ENCODE results near the gene TRIAP1. TPM values are rescaled to one million over a fixed set of nuclear protein-coding genes. Genes with fewer than 3 reads are reported as not detected.

Gene TRIAP1
- total RNA-seq, 4 donors from 2014 or later = 14.4 to 33.7 (median 28.0) TPM

DNA sequence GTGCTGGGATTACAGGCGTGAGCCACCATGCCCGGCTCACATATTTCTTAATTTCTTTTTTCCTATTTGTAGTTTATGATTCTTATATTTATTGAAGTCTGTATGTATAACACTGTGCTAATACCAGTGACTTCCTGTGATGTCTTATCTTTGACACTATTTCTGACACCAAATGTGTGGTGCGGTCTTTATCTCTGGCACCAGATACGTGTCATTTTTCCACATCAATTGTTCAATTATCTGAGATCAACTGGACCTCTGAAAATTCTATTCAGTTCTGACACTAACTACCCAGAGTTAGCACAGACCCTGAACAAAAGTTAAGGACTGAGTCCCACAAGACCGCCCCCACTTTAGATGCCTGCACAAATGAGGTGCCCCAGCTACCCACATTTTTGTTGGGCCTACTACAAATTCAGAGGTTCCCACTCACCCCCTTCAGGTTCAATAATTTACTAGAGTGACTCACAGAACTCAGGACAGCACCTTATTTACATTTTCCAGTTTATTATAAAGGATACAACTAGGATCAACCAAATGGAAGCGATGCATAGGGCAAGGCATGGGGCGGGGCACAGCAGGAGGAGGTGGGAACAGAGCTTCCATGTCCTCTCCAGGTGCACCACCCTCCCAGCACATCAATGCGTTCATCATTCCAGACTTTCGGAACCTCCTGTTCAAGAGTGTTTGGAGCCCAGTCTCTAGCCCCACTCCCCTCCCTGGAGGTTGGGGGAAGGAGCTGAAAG is 35.0 kb upstream of the TRIAP1 start:
- TF ChIP-seq, protein P1, sequence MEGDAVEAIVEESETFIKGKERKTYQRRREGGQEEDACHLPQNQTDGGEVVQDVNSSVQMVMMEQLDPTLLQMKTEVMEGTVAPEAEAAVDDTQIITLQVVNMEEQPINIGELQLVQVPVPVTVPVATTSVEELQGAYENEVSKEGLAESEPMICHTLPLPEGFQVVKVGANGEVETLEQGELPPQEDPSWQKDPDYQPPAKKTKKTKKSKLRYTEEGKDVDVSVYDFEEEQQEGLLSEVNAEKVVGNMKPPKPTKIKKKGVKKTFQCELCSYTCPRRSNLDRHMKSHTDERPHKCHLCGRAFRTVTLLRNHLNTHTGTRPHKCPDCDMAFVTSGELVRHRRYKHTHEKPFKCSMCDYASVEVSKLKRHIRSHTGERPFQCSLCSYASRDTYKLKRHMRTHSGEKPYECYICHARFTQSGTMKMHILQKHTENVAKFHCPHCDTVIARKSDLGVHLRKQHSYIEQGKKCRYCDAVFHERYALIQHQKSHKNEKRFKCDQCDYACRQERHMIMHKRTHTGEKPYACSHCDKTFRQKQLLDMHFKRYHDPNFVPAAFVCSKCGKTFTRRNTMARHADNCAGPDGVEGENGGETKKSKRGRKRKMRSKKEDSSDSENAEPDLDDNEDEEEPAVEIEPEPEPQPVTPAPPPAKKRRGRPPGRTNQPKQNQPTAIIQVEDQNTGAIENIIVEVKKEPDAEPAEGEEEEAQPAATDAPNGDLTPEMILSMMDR (IDR thresholded peaks at IDR 0.05 in 4 of 5, conservative IDR thresholded peaks at IDR 0.05 in 1 of 5) = no peak
- TF ChIP-seq POLR2A (IDR thresholded peaks at IDR 0.05) = no peak
- H3K27ac ChIP-seq = no peak overlapping the region
- ATAC-seq (no peak), DNase-seq (no peak)
- in situ Hi-C loops (cut with MboI; ENCODE audit: low sequenced_read_pairs in 4 of 4) = no loop called here
- no peaks in the 10 kb centered on the region for H3K9me3 ChIP-seq
- no peaks in the 10 kb centered on the region for H3K4me1 ChIP-seq
- no peak overlapping the region for H3K4me3 ChIP-seq
- no peaks in the 10 kb centered on the region for H3K27me3 ChIP-seq
- H3K36me3 ChIP-seq = no peaks in the 10 kb centered on the region
- intact Hi-C loops (cut with DNase I; ENCODE audit: low total_unique reads) = no loop called here

DNA sequence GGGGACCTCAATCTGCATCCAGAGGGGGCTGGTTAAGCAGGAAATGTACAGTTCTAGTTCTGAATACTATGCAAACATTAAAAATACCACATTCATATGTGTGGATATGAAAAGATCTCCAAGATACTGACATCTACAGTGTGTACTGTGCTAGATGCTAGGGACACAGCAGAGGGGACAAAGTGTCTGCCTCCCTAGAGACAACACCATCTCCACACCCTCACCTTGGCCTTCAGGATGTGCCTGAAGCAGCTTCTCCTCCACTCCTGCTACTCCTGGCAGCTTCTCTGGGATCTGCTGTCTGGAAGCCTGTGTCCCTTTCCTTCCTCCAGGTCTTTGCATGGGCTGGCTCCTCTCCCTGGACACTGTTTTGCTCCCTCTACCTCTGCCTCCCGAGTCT is 34.0 kb upstream of the TRIAP1 start:
- no peak for DNase-seq
- ATAC-seq = no peak
- intact Hi-C loops (cut with DNase I; ENCODE audit: low total_unique reads) (no loop called here), in situ Hi-C loops (cut with MboI; ENCODE audit: low sequenced_read_pairs in 4 of 4) (no loop called here)
- no peaks in the 10 kb centered on the region for H3K4me1 ChIP-seq
- H3K27me3 ChIP-seq = no peaks in the 10 kb centered on the region
- H3K9me3 ChIP-seq = no peaks in the 10 kb centered on the region
- H3K36me3 ChIP-seq = no peaks in the 10 kb centered on the region
- no peak overlapping the region for H3K27ac ChIP-seq
- TF ChIP-seq, protein P1 (IDR thresholded peaks at IDR 0.05 in 4 of 5, conservative IDR thresholded peaks at IDR 0.05 in 1 of 5) = no peak
- TF ChIP-seq POLR2A (IDR thresholded peaks at IDR 0.05) = no peak
- H3K4me3 ChIP-seq = no peak overlapping the region

DNA sequence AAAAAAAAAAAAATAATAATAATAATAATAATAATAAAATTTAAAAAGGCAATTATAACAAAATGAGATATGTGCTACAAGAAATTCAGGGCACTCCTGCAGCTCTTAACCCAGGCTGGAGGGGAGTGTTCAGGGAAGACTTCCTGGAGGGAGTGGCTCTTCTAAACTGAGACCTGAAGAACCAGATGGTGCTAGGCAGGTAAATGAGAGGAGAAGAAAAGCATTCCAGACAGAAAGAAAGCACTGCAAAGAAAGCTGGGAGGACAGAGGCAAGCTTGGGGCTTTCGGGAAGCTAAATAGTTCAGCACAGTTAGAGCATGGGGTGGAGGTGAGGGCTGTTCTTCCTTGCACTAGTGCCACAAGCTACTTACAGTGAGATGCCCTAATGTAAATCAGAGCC is 33.3 kb upstream of the TRIAP1 start:
- no peak for TF ChIP-seq POLR2A (IDR thresholded peaks at IDR 0.05)
- TF ChIP-seq, protein P1 (IDR thresholded peaks at IDR 0.05 in 4 of 5, conservative IDR thresholded peaks at IDR 0.05 in 1 of 5) = no peak
- Histone ChIP-seq H3K27me3 (no peaks in the 10 kb centered on the region), H3K36me3 (no peaks in the 10 kb centered on the region), H3K4me1 (no peaks in the 10 kb centered on the region), H3K9me3 (no peaks in the 10 kb centered on the region), H3K27ac (no peak overlapping the region), H3K4me3 (no peak overlapping the region)
- DNase-seq (no peak), ATAC-seq (no peak)
- in situ Hi-C loops (cut with MboI; ENCODE audit: low sequenced_read_pairs in 4 of 4) = no loop called here
- intact Hi-C loops (cut with DNase I; ENCODE audit: low total_unique reads) = no loop called here

DNA sequence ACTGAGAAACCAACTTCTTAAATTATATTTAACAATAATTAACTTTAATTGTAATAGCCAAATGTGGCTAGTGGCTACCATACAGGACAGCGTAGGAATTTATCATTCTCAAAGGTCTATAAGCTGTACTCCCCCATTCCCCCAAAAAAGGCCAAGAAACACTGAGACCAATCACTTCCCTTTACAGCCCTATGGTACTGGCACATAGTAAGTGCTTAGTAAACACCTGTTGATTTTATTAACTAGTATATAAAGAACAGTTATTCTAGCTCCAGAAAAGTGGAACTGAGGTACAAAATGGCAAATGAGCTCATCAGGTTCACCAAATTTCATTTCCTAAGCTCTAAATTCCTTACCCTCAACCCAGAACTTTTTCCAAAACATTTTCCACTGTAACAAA is 29.5 kb upstream of the TRIAP1 start:
- H3K4me3 ChIP-seq = no peak overlapping the region
- intact Hi-C loops (cut with DNase I; ENCODE audit: low total_unique reads) = no loop called here
- H3K27ac ChIP-seq = no peak overlapping the region
- in situ Hi-C loops (cut with MboI; ENCODE audit: low sequenced_read_pairs in 4 of 4) = no loop called here
- H3K9me3 ChIP-seq = no peaks in the 10 kb centered on the region
- ATAC-seq (no peak), DNase-seq (no peak)
- H3K27me3 ChIP-seq = no peaks in the 10 kb centered on the region
- TF ChIP-seq, protein P1 (IDR thresholded peaks at IDR 0.05 in 4 of 5, conservative IDR thresholded peaks at IDR 0.05 in 1 of 5) = no peak
- no peak for TF ChIP-seq POLR2A (IDR thresholded peaks at IDR 0.05)
- peaks cover 0 to 13% of the 10 kb centered on the region in 2 donors for H3K4me1 ChIP-seq
- no peaks in the 10 kb centered on the region for H3K36me3 ChIP-seq

DNA sequence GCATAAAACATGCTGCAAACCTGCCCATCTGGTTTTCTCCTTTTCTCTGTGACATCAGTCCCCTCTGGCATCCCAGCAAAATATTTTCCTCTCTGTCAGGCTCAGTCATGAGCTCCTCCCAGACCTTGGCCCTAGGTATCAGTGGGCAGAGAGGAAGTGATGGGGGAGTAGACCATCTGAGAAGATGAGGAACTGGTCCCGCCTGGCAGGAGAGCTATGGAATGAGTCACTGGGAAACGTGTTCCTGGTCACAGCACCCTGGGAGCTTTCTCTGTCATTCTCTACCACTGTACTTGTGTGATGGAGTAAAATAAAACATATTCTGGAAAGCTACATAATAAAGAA is 28.4 kb upstream of the TRIAP1 start:
- intact Hi-C loops (cut with DNase I; ENCODE audit: low total_unique reads) = no loop called here
- TF ChIP-seq, protein P1 (IDR thresholded peaks at IDR 0.05 in 4 of 5, conservative IDR thresholded peaks at IDR 0.05 in 1 of 5) = no peak
- TF ChIP-seq POLR2A (IDR thresholded peaks at IDR 0.05) = no peak

More for the DNA sequence above, 28.4 kb upstream of the TRIAP1 start:
- Histone ChIP-seq H3K4me1 (peaks cover 7 to 19% of the 10 kb centered on the region in 2 donors), H3K9me3 (no peaks in the 10 kb centered on the region), H3K27me3 (no peaks in the 10 kb centered on the region), H3K36me3 (no peaks in the 10 kb centered on the region), H3K27ac (no peak overlapping the region), H3K4me3 (no peak overlapping the region)
- in situ Hi-C loops (cut with MboI; ENCODE audit: low sequenced_read_pairs in 4 of 4) = no loop called here
- ATAC-seq (no peak), DNase-seq (no peak)
